IMR-90 (cell line): ENCODE measurements around the gene IGF1R. TPM values are rescaled to one million over a fixed set of nuclear protein-coding genes. Genes with fewer than 3 reads are reported as not detected.

Experiments used
- ATAC-seq: fragments of 200-7000 bp; cut with Tn5 transposase; 2 replicates; pipeline ENCODE4 v1.9.1; 2020; ENCODE audit warnings: low read depth, mild to moderate bottlenecking, moderate library complexity
- BruUV-seq: library from RNA; stranded (reverse); fragments of 400-500 nt; replicated peaks from 2 replicates; lab custom pipeline; 2021; lab: Mats Ljungman, UMichigan
- CTCF ChIA-PET: fragments of 300-600 bp; formaldehyde crosslinking; extraction: SDS; loops from one replicate; lab custom pipeline; 2021; ENCODE audit warnings: antibody characterized with exemption; lab: Yijun Ruan, JAX
- POLR2A ChIA-PET: fragments of 300-600 bp; sonication (Branson Sonifier 250); formaldehyde crosslinking; loops from one replicate; lab custom pipeline; 2022; ENCODE audit warnings: antibody characterized with exemption; ENCODE audit not compliant: unreplicated experiment; lab: Charles Lee
- DNase-seq: peaks from one replicate; pipeline ENCODE4 v3.0.0; 2013
- H2AFZ ChIP-seq: replicated peaks from 2 replicates; pipeline ENCODE3; 2013; ENCODE audit warnings: low read length, mild to moderate bottlenecking; ENCODE audit not compliant: poor library complexity
- H2AK5ac ChIP-seq: 2 replicates; pipeline ENCODE4 v1.6.1; 2013; ENCODE audit warnings: low read depth, low read length, inconsistent platforms
- H2AK9ac ChIP-seq: replicated peaks from 2 replicates; pipeline ENCODE3; 2013; ENCODE audit warnings: mild to moderate bottlenecking, low read depth, low read length, moderate library complexity; ENCODE audit not compliant: poor library complexity
- H2BK120ac ChIP-seq: 2 replicates; pipeline ENCODE4 v1.6.1; 2013; ENCODE audit warnings: low read depth, low read length, inconsistent platforms
- H2BK15ac ChIP-seq: 3 replicates; pipeline ENCODE4 v1.6.1; 2013; ENCODE audit warnings: low read depth, low read length, inconsistent platforms
- H2BK20ac ChIP-seq: 2 replicates; pipeline ENCODE4 v1.6.1; 2013; ENCODE audit warnings: low read depth, mild to moderate bottlenecking, inconsistent platforms, low read length, moderate library complexity
- H2BK5ac ChIP-seq: 2 replicates; pipeline ENCODE4 v1.6.1; 2013; ENCODE audit warnings: mild to moderate bottlenecking, low read depth, low read length, inconsistent platforms; ENCODE audit not compliant: poor library complexity, severe bottlenecking
- H3K14ac ChIP-seq: replicated peaks from 2 replicates; pipeline ENCODE4 v1.6.1; 2013; ENCODE audit warnings: low read depth, low read length, inconsistent platforms
- H3K18ac ChIP-seq: 2 replicates; pipeline ENCODE4 v1.6.1; 2013; ENCODE audit warnings: low read depth, low read length, control low read depth
- H3K23ac ChIP-seq: 2 replicates; pipeline ENCODE4 v1.6.1; 2013; ENCODE audit warnings: low read depth, low read length, inconsistent platforms
- H3K27ac ChIP-seq: 2 replicates; pipeline ENCODE4 v1.5.1; 2013; ENCODE audit warnings: mild to moderate bottlenecking, control low read depth, low read length; ENCODE audit not compliant: insufficient read depth
- H3K27me3 ChIP-seq: 2 replicates; pipeline ENCODE4 v1.6.1; 2013; ENCODE audit warnings: low read length; ENCODE audit not compliant: control insufficient read depth, insufficient read depth
- H3K36me3 ChIP-seq: 2 replicates; pipeline ENCODE4 v1.6.1; 2013; ENCODE audit warnings: low read length, mixed read lengths; ENCODE audit not compliant: control insufficient read depth, insufficient read depth
- H3K4ac ChIP-seq: 2 replicates; pipeline ENCODE4 v1.6.1; 2013; ENCODE audit warnings: low read depth, low read length, inconsistent platforms
- H3K4me1 ChIP-seq: 2 replicates; pipeline ENCODE4 v1.6.1; 2013; ENCODE audit warnings: low read length, mixed read lengths; ENCODE audit not compliant: control insufficient read depth, insufficient read depth
- H3K4me2 ChIP-seq: 2 replicates; pipeline ENCODE4 v1.6.1; 2013; ENCODE audit warnings: low read depth, mild to moderate bottlenecking, control low read depth, low read length, moderate library complexity
- H3K4me3 ChIP-seq: 2 replicates; pipeline ENCODE4 v1.5.1; 2013; ENCODE audit warnings: low read depth, mild to moderate bottlenecking, control low read depth, low read length, moderate library complexity; ENCODE audit not compliant: insufficient read depth
- H3K56ac ChIP-seq: 2 replicates; pipeline ENCODE4 v1.6.1; 2013; ENCODE audit warnings: low read length, inconsistent platforms; ENCODE audit not compliant: insufficient read depth; ENCODE audit errors: extremely low read depth
- H3K79me1 ChIP-seq, 2 experiments: 2 replicates each; pipeline ENCODE4 v1.6.1; 2013; ENCODE audit warnings: low read length in 2 of 2, inconsistent platforms in 1 of 2, low read depth in 1 of 2
- H3K9ac ChIP-seq: 2 replicates; pipeline ENCODE4 v1.6.1; 2013; ENCODE audit warnings: low read depth, low read length, control low read depth
- H3K9me1 ChIP-seq: 2 replicates; pipeline ENCODE4 v1.6.1; 2013; ENCODE audit warnings: low read length, inconsistent platforms; ENCODE audit not compliant: insufficient read depth
- H3K9me3 ChIP-seq: 2 replicates; pipeline ENCODE4 v1.6.1; 2013; ENCODE audit warnings: low read length; ENCODE audit not compliant: control insufficient read depth, insufficient read depth
- H4K20me1 ChIP-seq: 2 replicates; pipeline ENCODE4 v1.6.1; 2013; ENCODE audit warnings: low read length, inconsistent platforms; ENCODE audit not compliant: insufficient read depth
- H4K5ac ChIP-seq: 2 replicates; pipeline ENCODE4 v1.6.1; 2013; ENCODE audit warnings: mild to moderate bottlenecking, low read depth, low read length, control low read depth
- H4K8ac ChIP-seq, 2 experiments: 2 replicates each; pipeline ENCODE4 v1.6.1; 2013; ENCODE audit warnings: low read depth in 2 of 2, low read length in 2 of 2, control low read depth in 1 of 2, inconsistent platforms in 1 of 2
- H4K91ac ChIP-seq: 2 replicates; pipeline ENCODE4 v1.6.1; 2013; ENCODE audit warnings: low read depth, low read length, inconsistent platforms; ENCODE audit not compliant: insufficient read depth
- CEBPB ChIP-seq: IDR thresholded peaks from 2 replicates; pipeline ENCODE4 v1.6.1; 2012; ENCODE audit warnings: low read depth, low read length, improper control_type of control experiment
- FOS ChIP-seq: fragments of 150-350 bp; IDR thresholded peaks from 2 replicates; pipeline ENCODE4 v1.6.1; 2016; ENCODE audit warnings: low read depth, low read length
- MXI1 ChIP-seq: IDR thresholded peaks from 2 replicates; pipeline ENCODE4 v1.6.1; 2012; ENCODE audit warnings: low read depth, mild to moderate bottlenecking, low read length, moderate library complexity, borderline replicate concordance
- NFE2L2 ChIP-seq: fragments of 150-350 bp; IDR thresholded peaks from 2 replicates; pipeline ENCODE4 v1.6.1; 2016; ENCODE audit warnings: low read depth, mild to moderate bottlenecking, low read length
- POLR2A ChIP-seq: IDR thresholded peaks from 2 replicates; pipeline ENCODE4 v1.6.1; 2012; ENCODE audit warnings: mild to moderate bottlenecking, low read depth, low read length
- RAD21 ChIP-seq: IDR thresholded peaks from 2 replicates; pipeline ENCODE4 v1.6.1; 2012; ENCODE audit warnings: low read length, improper control_type of control experiment
- WGBS, 2 experiments: methylation state at CpG; one replicate each; pipeline versions ENCODE4 v1.1.5 to v1.1.7; 2013; ENCODE audit warnings: missing lambda C conversion rate in 2 of 2; ENCODE audit not compliant: insufficient read length in 1 of 2; ENCODE audit errors: extremely low coverage in 2 of 2; 5-methylcytosine and 5-hydroxymethylcytosine counted together
- dilution Hi-C: fragments of 300-500 bp; cut with HindIII; formaldehyde crosslinking; loops from one replicate; pipeline ENCODE4 v1.14.3; 2018; ENCODE audit warnings: low sequenced_read_pairs; ENCODE audit not compliant: unreplicated experiment
- in situ Hi-C: fragments of 300-500 bp; cut with MboI; formaldehyde crosslinking; loops from 3 replicates; pipeline ENCODE4 v1.14.3; 2019; ENCODE audit warnings: low sequenced_read_pairs, inconsistent platforms, mixed read lengths
- intact Hi-C: fragments of 100-400 bp; cut with micrococcal nuclease; formaldehyde crosslinking; loops from 2 replicates; pipeline ENCODE4 v1.10.0; 2022
- polyA plus RNA-seq, 3 experiments: library from polyadenylated mRNA; depleted of rRNA; stranded (reverse); fragments of >200 nt; gene quantifications; 2 replicates each; pipeline ENCODE4 v1.2.3, GENCODE V29; 2012; ENCODE audit warnings: low replicate concordance in 1 of 3
- total RNA-seq: library from RNA; depleted of rRNA; stranded (reverse); fragments of >200 nt; gene quantifications from 2 replicates; pipeline ENCODE4 v1.2.3, GENCODE V29; 2012
- TF ChIP-seq, protein P1 (sequence below): conservative IDR thresholded peaks from 2 replicates; pipeline ENCODE4 v1.5.1; 2012; ENCODE audit warnings: mild to moderate bottlenecking, low read depth, low read length, improper control_type of control experiment
- TF ChIP-seq, protein P2 (sequence below): fragments of 150-350 bp; IDR thresholded peaks from 2 replicates; pipeline ENCODE4 v1.6.1; 2016; ENCODE audit warnings: low read depth, mild to moderate bottlenecking, low read length, moderate library complexity, borderline replicate concordance
- TF ChIP-seq, protein P3 (sequence below): fragments of 150-350 bp; IDR thresholded peaks from 2 replicates; pipeline ENCODE4 v1.6.1; 2017; ENCODE audit warnings: mild to moderate bottlenecking, antibody characterized with exemption, low read length, low read depth

Gene IGF1R
- total and polyA plus RNA-seq, 2 of the 4 experiments (the other 2 are of a cell fraction): 24.0 to 24.9 TPM

DNA sequence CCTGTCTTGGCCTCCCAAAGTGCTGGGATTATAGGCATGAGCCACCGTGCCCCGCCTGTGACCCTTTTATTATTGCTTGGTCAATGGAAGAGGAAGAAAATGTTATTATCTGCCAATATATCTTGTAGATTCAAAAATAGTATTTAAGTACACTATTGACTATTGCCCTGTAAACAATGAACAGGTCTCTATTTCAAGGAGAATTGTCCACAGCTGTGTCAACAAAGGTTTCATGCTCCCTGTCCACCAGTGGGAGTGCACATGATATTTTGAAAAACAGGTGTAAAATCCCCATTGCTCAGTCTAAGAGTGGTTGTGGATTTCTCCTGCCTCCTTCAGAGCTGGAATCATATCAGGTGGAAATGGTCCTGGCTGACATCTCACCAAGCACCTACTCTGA lies 36.5 kb upstream of the IGF1R start:
- Histone ChIP-seq H3K9me1 (peaks cover 5% of the 10 kb centered on the region; the same call in 1 of the 2 replicates), H2BK20ac (no peak overlapping the region), H2AK5ac (no peak overlapping the region), H4K5ac (no peak overlapping the region), H2BK120ac (no peak overlapping the region), H2BK5ac (no peak overlapping the region), H3K4me2 (no peak overlapping the region), H2AFZ (no peak overlapping the region), H3K23ac (no peak overlapping the region), H4K20me1 (no peaks in the 10 kb centered on the region), H4K8ac (no peak overlapping the region), H3K18ac (no peak overlapping the region), H3K56ac (no peak overlapping the region), H3K9me3 (no peaks in the 10 kb centered on the region), H3K36me3 (no peaks in the 10 kb centered on the region), H3K79me1 (no peaks in the 10 kb centered on the region), H3K14ac (no peak overlapping the region), H3K4me1 (peaks cover 2% of the 10 kb centered on the region; the same call in 1 of the 2 replicates), H3K9ac (no peak overlapping the region), H3K4ac (no peak overlapping the region), H4K91ac (no peak overlapping the region), H2AK9ac (no peak overlapping the region), H3K27ac (no peak overlapping the region), H3K4me3 (no peak overlapping the region), H2BK15ac (no peak overlapping the region), H3K27me3 (peaks cover 17% of the 10 kb centered on the region)
- ATAC-seq (no peak), DNase-seq (no peak)
- POLR2A ChIA-PET: no interaction called here
- WGBS, 2 experiments: no CpG with 5 or more reads among the region's 2 CpGs
- BruUV-seq: no TSS peak
- dilution Hi-C loops: no loop called here
- intact Hi-C loops: no loop called here
- CTCF ChIA-PET: no interaction called here
- TF ChIP-seq NFE2L2: no peak
- no peak for TF ChIP-seq POLR2A
- TF ChIP-seq, protein P1, sequence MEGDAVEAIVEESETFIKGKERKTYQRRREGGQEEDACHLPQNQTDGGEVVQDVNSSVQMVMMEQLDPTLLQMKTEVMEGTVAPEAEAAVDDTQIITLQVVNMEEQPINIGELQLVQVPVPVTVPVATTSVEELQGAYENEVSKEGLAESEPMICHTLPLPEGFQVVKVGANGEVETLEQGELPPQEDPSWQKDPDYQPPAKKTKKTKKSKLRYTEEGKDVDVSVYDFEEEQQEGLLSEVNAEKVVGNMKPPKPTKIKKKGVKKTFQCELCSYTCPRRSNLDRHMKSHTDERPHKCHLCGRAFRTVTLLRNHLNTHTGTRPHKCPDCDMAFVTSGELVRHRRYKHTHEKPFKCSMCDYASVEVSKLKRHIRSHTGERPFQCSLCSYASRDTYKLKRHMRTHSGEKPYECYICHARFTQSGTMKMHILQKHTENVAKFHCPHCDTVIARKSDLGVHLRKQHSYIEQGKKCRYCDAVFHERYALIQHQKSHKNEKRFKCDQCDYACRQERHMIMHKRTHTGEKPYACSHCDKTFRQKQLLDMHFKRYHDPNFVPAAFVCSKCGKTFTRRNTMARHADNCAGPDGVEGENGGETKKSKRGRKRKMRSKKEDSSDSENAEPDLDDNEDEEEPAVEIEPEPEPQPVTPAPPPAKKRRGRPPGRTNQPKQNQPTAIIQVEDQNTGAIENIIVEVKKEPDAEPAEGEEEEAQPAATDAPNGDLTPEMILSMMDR: no peak
- no peak for TF ChIP-seq CEBPB
- TF ChIP-seq FOS: no peak
- TF ChIP-seq, protein P2, sequence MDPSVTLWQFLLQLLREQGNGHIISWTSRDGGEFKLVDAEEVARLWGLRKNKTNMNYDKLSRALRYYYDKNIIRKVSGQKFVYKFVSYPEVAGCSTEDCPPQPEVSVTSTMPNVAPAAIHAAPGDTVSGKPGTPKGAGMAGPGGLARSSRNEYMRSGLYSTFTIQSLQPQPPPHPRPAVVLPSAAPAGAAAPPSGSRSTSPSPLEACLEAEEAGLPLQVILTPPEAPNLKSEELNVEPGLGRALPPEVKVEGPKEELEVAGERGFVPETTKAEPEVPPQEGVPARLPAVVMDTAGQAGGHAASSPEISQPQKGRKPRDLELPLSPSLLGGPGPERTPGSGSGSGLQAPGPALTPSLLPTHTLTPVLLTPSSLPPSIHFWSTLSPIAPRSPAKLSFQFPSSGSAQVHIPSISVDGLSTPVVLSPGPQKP: no peak
- TF ChIP-seq RAD21: no peak
- TF ChIP-seq, protein P3, sequence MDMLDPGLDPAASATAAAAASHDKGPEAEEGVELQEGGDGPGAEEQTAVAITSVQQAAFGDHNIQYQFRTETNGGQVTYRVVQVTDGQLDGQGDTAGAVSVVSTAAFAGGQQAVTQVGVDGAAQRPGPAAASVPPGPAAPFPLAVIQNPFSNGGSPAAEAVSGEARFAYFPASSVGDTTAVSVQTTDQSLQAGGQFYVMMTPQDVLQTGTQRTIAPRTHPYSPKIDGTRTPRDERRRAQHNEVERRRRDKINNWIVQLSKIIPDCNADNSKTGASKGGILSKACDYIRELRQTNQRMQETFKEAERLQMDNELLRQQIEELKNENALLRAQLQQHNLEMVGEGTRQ: no peak
- no peak for TF ChIP-seq MXI1
- in situ Hi-C loops: no loop called here
